Colonic mucosa (tissue), 4 donors: ENCODE measurements around the gene PPL. TPM values are rescaled to one million over a fixed set of nuclear protein-coding genes. Genes with fewer than 3 reads are reported as not detected.

Experiments
- DNase-seq: peaks from one replicate; pipeline ENCODE4 v3.0.0-alpha.2; 2020
- H3K27ac ChIP-seq: fragments of 200-600 bp; one replicate; pipeline ENCODE4 v1.8.0; 2021
- H3K27me3 ChIP-seq: fragments of 200-600 bp; one replicate; pipeline ENCODE4 v1.8.0; 2021
- H3K36me3 ChIP-seq: fragments of 200-600 bp; one replicate; pipeline ENCODE4 v1.8.0; 2021
- H3K4me1 ChIP-seq: fragments of 200-600 bp; one replicate; pipeline ENCODE4 v1.8.0; 2021; ENCODE audit warnings: mild to moderate bottlenecking
- H3K4me3 ChIP-seq: fragments of 200-600 bp; one replicate; pipeline ENCODE4 v1.8.0; 2021
- H3K9ac ChIP-seq, 2 donors: one replicate each; pipeline ENCODE4 v1.7.0; 2013; ENCODE audit warnings: control low read depth in 2 of 2, low read depth in 2 of 2, low read length in 2 of 2
- H3K9me3 ChIP-seq: fragments of 200-600 bp; one replicate; pipeline ENCODE4 v1.8.0; 2021
- intact Hi-C: fragments of 100-400 bp; cut with DNase I; formaldehyde crosslinking; loops from one replicate; pipeline ENCODE4 v1.14.1; 2022
- total RNA-seq, 2 donors: library from RNA; stranded (reverse); fragmentation: NEBNext Ultra II Directional in 1 of 2; extraction: Animal tissue kit (Norgen Biotek cat#: 25700) in 1 of 2; gene quantifications; one replicate each; pipeline ENCODE4 v1.2.1, GENCODE V29; 2021
- TF ChIP-seq, protein P1 (sequence below): fragments of 200-600 bp; IDR thresholded peaks from one replicate; pipeline ENCODE4 v1.8.0; 2022; ENCODE audit warnings: antibody characterized with exemption, mild to moderate bottlenecking
- donor health status: healthy.
- donor health status: DM: no; HTN: no; CAD: no.
- donor health status: DM: no; HTN: no; CAD: no.

PPL gene
- total RNA-seq, 2 donors from 2014 or later = 11.5 to 14.1 TPM

DNA sequence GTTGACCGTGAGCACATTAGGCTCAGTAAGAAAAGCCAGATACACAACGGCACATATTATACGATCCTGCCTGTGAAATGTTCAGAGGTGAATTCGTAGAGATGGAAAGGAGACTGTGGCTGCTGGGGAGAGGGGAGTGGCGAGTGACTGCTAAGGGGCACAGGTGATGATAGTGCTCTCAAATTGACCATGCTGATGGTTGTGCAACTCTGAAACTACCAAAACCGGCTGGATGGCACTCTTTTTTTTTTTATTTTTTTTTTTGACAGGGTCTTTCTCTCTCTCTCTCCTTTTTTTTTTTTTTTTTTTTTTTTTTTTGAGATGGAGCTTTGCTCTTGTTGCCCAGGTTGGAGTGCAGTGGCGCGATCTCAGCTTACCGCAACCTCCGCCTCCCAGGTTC is 13.0 kb upstream of the PPL start:
- intact Hi-C loops = loop anchor here (10.0 kb wide), 1 partner anchor 215 kb away; the partner anchor contains the start of genes ANKS3 and DNAAF8
- Histone ChIP-seq H3K4me1 (peaks cover 4% of the 10 kb centered on the region), H3K9me3 (no peaks in the 10 kb centered on the region), H3K27ac (no peak overlapping the region), H3K4me3 (no peak overlapping the region), H3K9ac (no peak overlapping the region), H3K36me3 (no peaks in the 10 kb centered on the region), H3K27me3 (no peaks in the 10 kb centered on the region)
- no peak for DNase-seq
- TF ChIP-seq, protein P1, sequence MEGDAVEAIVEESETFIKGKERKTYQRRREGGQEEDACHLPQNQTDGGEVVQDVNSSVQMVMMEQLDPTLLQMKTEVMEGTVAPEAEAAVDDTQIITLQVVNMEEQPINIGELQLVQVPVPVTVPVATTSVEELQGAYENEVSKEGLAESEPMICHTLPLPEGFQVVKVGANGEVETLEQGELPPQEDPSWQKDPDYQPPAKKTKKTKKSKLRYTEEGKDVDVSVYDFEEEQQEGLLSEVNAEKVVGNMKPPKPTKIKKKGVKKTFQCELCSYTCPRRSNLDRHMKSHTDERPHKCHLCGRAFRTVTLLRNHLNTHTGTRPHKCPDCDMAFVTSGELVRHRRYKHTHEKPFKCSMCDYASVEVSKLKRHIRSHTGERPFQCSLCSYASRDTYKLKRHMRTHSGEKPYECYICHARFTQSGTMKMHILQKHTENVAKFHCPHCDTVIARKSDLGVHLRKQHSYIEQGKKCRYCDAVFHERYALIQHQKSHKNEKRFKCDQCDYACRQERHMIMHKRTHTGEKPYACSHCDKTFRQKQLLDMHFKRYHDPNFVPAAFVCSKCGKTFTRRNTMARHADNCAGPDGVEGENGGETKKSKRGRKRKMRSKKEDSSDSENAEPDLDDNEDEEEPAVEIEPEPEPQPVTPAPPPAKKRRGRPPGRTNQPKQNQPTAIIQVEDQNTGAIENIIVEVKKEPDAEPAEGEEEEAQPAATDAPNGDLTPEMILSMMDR = no peak

DNA sequence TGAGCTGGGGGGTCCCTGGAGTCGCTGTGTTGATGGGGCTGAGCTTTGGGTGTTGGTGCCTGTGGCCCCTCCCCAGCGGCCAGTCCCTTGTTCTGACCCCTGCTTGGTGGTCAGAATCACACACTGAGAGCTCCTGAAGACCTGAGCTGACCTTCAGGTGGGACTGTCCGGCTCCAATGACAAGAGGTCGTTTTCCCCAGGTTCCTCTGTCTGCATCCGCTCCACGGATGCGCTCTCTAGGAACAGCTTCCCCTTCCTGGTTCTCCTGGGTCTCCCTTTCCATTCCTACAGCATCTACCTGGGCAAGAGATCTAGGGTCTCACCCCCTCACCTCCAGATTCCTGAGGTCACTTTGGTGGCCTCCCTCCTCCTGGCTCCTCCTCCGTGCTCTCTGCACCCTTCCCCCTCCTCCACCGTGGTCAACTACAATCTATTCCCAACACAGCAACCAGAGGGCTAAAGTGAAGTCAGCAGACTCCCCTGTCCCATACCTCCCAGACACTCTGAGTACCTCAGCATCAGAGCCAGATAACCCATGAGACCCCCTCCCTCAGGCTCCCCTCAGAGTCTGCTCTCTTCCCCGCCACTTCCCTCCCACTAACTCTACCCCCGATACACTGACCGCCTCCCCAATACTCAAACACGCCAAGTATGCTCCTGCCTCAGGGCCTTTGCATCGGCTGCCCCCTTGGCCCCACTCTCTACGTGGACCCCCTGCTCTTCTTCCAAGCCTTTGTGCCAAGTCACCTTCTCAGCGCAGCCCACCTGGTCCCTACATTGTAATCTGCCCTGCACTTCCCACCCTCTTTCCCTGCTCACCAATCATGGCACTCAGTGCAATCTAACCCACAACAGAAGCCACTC is 12.2 kb upstream of the PPL start:
- Histone ChIP-seq H3K4me3 (no peak overlapping the region), H3K4me1 (peaks cover 10% of the 10 kb centered on the region), H3K27ac (no peak overlapping the region), H3K9me3 (no peaks in the 10 kb centered on the region), H3K9ac (no peak overlapping the region), H3K36me3 (no peaks in the 10 kb centered on the region), H3K27me3 (no peaks in the 10 kb centered on the region)
- intact Hi-C loops = no loop called here
- TF ChIP-seq, protein P1 = no peak
- DNase-seq = no peak

DNA sequence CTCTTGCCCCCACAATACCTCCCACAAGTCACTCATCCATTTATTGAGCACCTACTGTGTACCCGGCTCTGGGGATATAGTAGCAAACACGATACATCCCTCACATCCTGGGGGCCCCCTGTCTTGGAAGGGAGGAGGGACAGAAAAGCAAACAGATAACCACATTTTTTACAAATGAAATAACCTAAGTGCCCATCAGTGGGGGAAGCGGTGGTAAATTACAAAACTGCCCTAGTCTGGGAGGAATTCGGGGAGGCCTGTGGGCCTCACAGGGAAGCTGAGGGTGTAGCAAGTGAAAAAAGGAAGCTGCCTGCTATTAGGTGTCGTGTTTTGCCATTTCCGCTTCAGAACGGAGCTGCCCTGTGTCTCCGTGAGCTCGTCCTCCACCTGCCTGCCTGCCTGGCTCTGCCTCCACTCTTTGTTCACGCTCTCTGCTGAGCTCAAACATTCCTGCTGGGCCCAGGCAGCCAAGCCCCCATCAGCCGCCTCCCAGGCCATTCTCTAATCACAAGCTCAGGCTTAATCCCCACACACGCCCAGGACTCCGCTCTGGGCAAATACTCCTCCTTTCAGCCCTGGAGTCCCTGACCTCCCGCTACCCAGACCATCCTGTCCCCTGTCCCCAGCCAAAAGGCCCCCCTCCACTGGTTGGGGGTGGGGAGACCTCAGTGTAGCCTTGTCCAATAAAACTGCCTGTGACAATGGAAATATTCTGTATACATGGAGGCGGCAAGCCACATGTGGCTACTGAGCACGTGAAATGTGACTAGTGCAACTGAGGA is 11.0 kb upstream of the PPL start:
- Histone ChIP-seq H3K4me3 (no peak overlapping the region), H3K27ac (no peak overlapping the region), H3K27me3 (no peaks in the 10 kb centered on the region), H3K4me1 (peaks cover 10% of the 10 kb centered on the region), H3K36me3 (no peaks in the 10 kb centered on the region), H3K9me3 (no peaks in the 10 kb centered on the region), H3K9ac (peak overlapping the region in 1 of 2 donors; percentile 21)
- intact Hi-C loops = no loop called here
- TF ChIP-seq, protein P1 = no peak
- no peak for DNase-seq

DNA sequence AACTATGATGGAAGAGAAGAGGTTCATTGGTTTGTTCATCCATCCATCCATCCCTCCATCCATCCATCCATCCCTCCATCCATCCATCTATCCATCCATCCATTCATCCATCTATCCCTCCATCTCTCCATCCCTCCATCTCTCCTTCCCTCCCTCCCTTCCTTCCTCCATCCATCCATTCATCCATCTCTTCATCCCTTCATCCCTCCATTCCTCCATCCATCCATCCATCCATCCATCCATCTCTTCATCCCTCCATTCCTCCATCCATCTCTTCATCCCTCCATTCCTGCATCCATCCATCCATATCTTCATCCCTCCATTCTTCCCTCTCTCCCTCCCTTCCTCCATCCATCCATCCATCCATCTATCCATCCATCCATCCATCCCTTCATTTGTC is 10.0 kb upstream of the PPL start:
- H3K9me3 ChIP-seq = no peaks in the 10 kb centered on the region
- TF ChIP-seq, protein P1 = no peak
- H3K4me3 ChIP-seq = no peak overlapping the region
- no peak for DNase-seq
- intact Hi-C loops = no loop called here
- no peak overlapping the region for H3K9ac ChIP-seq
- peaks cover 10% of the 10 kb centered on the region for H3K4me1 ChIP-seq
- no peaks in the 10 kb centered on the region for H3K36me3 ChIP-seq
- H3K27ac ChIP-seq = no peak overlapping the region
- no peaks in the 10 kb centered on the region for H3K27me3 ChIP-seq

DNA sequence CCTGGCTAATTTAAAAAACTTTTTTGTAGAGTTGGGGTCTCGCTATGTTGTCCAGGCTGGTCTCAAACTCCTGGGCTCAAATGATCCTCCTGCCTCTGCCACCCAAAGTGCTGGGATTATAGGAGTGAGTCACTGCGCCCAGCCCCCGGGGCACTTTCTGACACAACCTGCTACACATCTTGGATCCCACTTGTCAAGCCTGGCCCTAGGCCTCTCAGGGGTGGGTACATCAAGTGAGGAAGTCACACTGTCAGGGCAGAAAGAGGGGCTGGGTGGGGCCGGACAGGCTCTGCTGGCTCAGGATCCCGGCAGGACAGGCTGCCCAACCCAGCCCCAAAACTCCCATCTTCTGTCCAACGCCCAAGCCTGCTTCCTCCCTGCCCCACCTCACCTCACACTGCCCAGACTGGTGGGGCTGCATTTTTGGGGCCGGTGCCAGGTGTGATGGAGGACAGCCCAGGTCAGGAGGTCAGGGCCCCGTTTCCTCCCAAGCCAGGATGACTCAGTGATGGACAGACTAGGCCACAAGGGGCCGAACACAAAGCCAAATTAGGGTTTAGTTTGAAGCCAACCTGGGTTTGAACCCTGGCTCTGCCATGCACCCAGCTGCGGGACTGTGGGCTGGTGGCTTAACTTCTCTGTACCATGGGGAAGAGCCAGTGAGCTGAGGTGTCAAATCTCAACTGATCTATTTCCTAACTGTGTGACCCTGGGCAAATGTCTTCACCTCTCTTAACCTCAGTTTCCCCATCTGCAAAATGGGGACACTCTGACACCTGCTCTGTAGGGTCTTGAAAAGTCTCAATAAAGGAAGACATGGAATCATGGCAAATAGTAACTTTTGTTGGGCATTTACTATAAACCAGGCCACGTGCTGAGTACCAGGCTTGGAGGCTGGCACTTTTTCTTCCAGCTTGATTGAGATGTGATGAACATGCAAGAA is 8.9 kb upstream of the PPL start:
- Histone ChIP-seq H3K27me3 (no peaks in the 10 kb centered on the region), H3K27ac (peak overlapping the region; percentile 15), H3K4me3 (no peak overlapping the region), H3K4me1 (peaks cover 10% of the 10 kb centered on the region), H3K9ac (no peak overlapping the region), H3K9me3 (no peaks in the 10 kb centered on the region), H3K36me3 (no peaks in the 10 kb centered on the region)
- TF ChIP-seq, protein P1 = no peak
- intact Hi-C loops = no loop called here
- peak; percentile 47 for DNase-seq
